ENCODE data around the gene ITGB5. TPM values are rescaled to one million over a fixed set of nuclear protein-coding genes. Genes with fewer than 3 reads are reported as not detected.
"Not testable (repeated sequence)": the region's sequence is repeated elsewhere in the genome, so short reads cannot be mapped to it uniquely, and the experiment has no call there.

ITGB5 gene
- total and polyA plus RNA-seq, 2 donors (not counting 1 experiment from before 2014, with no cell fraction given): 0.15 to 0.54 TPM

DNA sequence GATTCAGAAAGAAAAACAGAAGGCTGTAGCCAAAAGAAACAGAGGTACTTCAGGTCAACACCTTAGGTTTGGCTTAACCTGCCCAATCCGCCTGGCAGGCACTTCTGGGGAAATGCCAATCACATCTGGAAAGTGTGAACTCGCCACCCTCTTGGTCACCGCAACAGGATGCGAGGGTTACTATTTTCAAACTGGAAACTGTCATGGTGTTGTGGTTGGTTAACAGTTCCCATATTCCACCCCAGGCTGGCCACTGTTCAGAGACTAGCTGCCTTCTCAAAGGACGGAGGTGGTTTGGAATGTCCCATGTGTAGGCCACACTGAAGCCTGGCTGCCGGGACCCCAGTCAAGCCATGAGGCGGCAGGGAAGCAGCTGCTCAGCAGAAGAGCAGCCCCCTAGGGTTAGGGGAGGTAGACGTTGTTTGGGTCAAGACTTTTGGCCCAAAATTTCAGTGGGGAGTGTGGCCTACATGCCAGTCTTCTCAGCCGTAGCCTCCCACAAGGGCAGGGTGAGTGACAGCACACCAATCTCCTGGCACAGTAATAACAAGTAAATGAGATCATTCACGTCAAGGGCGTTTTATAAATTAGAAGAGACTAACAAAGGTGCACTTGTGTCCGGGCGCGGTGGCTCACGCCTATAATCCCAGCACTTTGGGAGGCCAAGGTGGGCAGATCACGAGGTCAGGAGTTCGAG lies 102.3 kb downstream of the ITGB5 start:
- H3K4me2 ChIP-seq (replicated peaks; ENCODE audit: low read depth, low read length, poor library complexity, severe bottlenecking): no peak overlapping the region
- Mint-ChIP-seq H3K27ac (no peak overlapping the region), H3K27me3 (peaks cover 3% of the 10 kb centered on the region), H3K4me3 (no peak overlapping the region), H3K9me3 (ENCODE audit: insufficient read depth) (no peaks in the 10 kb centered on the region), H3K4me1 (no peaks in the 10 kb centered on the region)
- ChIA-PET POLR2A (no interaction called here), CTCF (interaction anchor here (1.0 kb wide), 2 partner anchors 116 to 656 kb away, joined by 3 to 4 read pairs; no protein-coding TSS in a partner anchor)
- 54% methylated on average over 14 of the region's 17 CpGs for WGBS (ENCODE audit: insufficient coverage)
- no peak for DNase-seq
- H2AFZ ChIP-seq (ENCODE audit: insufficient read depth, low read depth, low read length, poor library complexity, severe bottlenecking): no peak overlapping the region
- no peak for ATAC-seq (ENCODE audit: low read depth)
- no peaks in the 10 kb centered on the region for H3K9me3 ChIP-seq (ENCODE audit: control extremely low read depth in 1 of 3, control insufficient read depth in 2 of 3, insufficient read depth in 1 of 3, low read length in 2 of 3)
- TF ChIP-seq, protein P1, sequence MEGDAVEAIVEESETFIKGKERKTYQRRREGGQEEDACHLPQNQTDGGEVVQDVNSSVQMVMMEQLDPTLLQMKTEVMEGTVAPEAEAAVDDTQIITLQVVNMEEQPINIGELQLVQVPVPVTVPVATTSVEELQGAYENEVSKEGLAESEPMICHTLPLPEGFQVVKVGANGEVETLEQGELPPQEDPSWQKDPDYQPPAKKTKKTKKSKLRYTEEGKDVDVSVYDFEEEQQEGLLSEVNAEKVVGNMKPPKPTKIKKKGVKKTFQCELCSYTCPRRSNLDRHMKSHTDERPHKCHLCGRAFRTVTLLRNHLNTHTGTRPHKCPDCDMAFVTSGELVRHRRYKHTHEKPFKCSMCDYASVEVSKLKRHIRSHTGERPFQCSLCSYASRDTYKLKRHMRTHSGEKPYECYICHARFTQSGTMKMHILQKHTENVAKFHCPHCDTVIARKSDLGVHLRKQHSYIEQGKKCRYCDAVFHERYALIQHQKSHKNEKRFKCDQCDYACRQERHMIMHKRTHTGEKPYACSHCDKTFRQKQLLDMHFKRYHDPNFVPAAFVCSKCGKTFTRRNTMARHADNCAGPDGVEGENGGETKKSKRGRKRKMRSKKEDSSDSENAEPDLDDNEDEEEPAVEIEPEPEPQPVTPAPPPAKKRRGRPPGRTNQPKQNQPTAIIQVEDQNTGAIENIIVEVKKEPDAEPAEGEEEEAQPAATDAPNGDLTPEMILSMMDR (IDR thresholded peaks at IDR 0.05): no peak
- TF ChIP-seq EZH2 (IDR thresholded peaks at IDR 0.05; ENCODE audit: borderline replicate concordance, insufficient read depth, low read depth, low read length, poor library complexity, severe bottlenecking): no peak
- no peaks in the 10 kb centered on the region for H3K4me1 ChIP-seq (ENCODE audit: control insufficient read depth in 2 of 2, insufficient read depth in 2 of 2, low read length in 2 of 2)
- no peaks in the 10 kb centered on the region for H3K27me3 ChIP-seq (replicated peaks in 1 of 4; ENCODE audit: control extremely low read depth in 1 of 4, control insufficient read depth in 3 of 4, insufficient read depth in 4 of 4, low read length in 3 of 4)
- no peak overlapping the region for H3K9ac ChIP-seq (ENCODE audit: low read length)
- no peaks in the 10 kb centered on the region for H3K79me2 ChIP-seq (ENCODE audit: control insufficient read depth, insufficient read depth, low read length)
- H3K36me3 ChIP-seq (replicated peaks in 1 of 2; ENCODE audit: control extremely low read depth in 1 of 2, control insufficient read depth in 1 of 2, extremely low read depth in 1 of 2, insufficient read depth in 2 of 2, low read length in 1 of 2): no peaks in the 10 kb centered on the region
- intact Hi-C loops (cut with micrococcal nuclease): no loop called here
- H3K27ac ChIP-seq (ENCODE audit: low read length in 2 of 2): no peak overlapping the region
- H4K20me1 ChIP-seq (ENCODE audit: control insufficient read depth, insufficient read depth, low read length, poor library complexity, severe bottlenecking): no peaks in the 10 kb centered on the region
- H3K4me3 ChIP-seq (ENCODE audit: control extremely low read depth in 1 of 5, extremely low read depth in 1 of 5, insufficient read depth in 1 of 5, low read depth in 2 of 5, low read length in 4 of 5): no peak overlapping the region

DNA sequence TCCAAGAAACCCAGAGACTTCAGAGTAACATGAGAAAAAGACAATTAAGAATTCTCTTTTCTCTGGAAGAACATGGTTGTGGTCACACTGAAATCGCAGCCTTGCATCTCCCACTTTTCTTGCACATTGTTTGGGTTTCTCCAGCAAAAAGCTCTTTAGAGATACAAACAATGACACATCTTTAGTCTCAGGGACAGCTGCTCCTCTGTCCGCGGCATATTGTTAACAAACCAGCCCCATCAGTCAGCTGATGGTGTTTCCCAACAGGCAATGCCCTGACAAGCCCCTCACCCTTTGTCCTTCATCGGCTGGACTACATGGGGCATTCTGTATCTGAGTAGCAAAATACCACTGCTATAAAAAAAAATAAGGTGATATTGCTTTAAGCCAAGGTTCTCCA lies 103.5 kb downstream of the ITGB5 start:
- Mint-ChIP-seq H3K4me1 (no peaks in the 10 kb centered on the region), H3K27me3 (peaks cover 14% of the 10 kb centered on the region), H3K27ac (no peak overlapping the region), H3K4me3 (no peak overlapping the region), H3K9me3 (ENCODE audit: insufficient read depth) (no peaks in the 10 kb centered on the region)
- ATAC-seq (ENCODE audit: low read depth) (no peak), DNase-seq (no peak)
- TF ChIP-seq, protein P1 (IDR thresholded peaks at IDR 0.05): no peak
- TF ChIP-seq EZH2 (IDR thresholded peaks at IDR 0.05; ENCODE audit: borderline replicate concordance, insufficient read depth, low read depth, low read length, poor library complexity, severe bottlenecking): no peak
- Histone ChIP-seq H3K9me3 (ENCODE audit: control extremely low read depth in 1 of 3, control insufficient read depth in 2 of 3, insufficient read depth in 1 of 3, low read length in 2 of 3) (no peaks in the 10 kb centered on the region), H4K20me1 (ENCODE audit: control insufficient read depth, insufficient read depth, low read length, poor library complexity, severe bottlenecking) (no peaks in the 10 kb centered on the region), H3K27ac (ENCODE audit: low read length in 2 of 2) (no peak overlapping the region), H3K4me2 (replicated peaks; ENCODE audit: low read depth, low read length, poor library complexity, severe bottlenecking) (no peak overlapping the region), H3K27me3 (replicated peaks in 1 of 4; ENCODE audit: control extremely low read depth in 1 of 4, control insufficient read depth in 3 of 4, insufficient read depth in 4 of 4, low read length in 3 of 4) (no peaks in the 10 kb centered on the region), H3K79me2 (ENCODE audit: control insufficient read depth, insufficient read depth, low read length) (no peaks in the 10 kb centered on the region), H3K4me1 (ENCODE audit: control insufficient read depth in 2 of 2, insufficient read depth in 2 of 2, low read length in 2 of 2) (no peaks in the 10 kb centered on the region), H3K36me3 (replicated peaks in 1 of 2; ENCODE audit: control extremely low read depth in 1 of 2, control insufficient read depth in 1 of 2, extremely low read depth in 1 of 2, insufficient read depth in 2 of 2, low read length in 1 of 2) (no peaks in the 10 kb centered on the region), H3K4me3 (ENCODE audit: control extremely low read depth in 1 of 5, extremely low read depth in 1 of 5, insufficient read depth in 1 of 5, low read depth in 2 of 5, low read length in 4 of 5) (no peak overlapping the region), H3K9ac (ENCODE audit: low read length) (no peak overlapping the region), H2AFZ (ENCODE audit: insufficient read depth, low read depth, low read length, poor library complexity, severe bottlenecking) (no peak overlapping the region)
- ChIA-PET CTCF (interaction anchor here (1.0 kb wide), 1 partner anchor 657 kb away, joined by 3 read pairs; no protein-coding TSS in a partner anchor), POLR2A (no interaction called here)
- intact Hi-C loops (cut with micrococcal nuclease): no loop called here
- WGBS (ENCODE audit: insufficient coverage): 90% methylated on average over 3 of the region's 4 CpGs

- CTCF ChIA-PET; intact Hi-C loops (cut with micrococcal nuclease); H2AFZ ChIP-seq (ENCODE audit: insufficient read depth, low read depth, low read length, poor library complexity, severe bottlenecking): not testable (repeated sequence)
Measured at GRCh38 chr3:124782377-124782712, 104.8 kb downstream of the ITGB5 start.

More at GRCh38 chr3:124782377-124782712, 104.8 kb downstream of the ITGB5 start:
- H3K36me3 ChIP-seq (replicated peaks in 1 of 2; ENCODE audit: control extremely low read depth in 1 of 2, control insufficient read depth in 1 of 2, extremely low read depth in 1 of 2, insufficient read depth in 2 of 2, low read length in 1 of 2); H3K27ac ChIP-seq (ENCODE audit: low read length in 2 of 2); H3K27me3 ChIP-seq (replicated peaks in 1 of 4; ENCODE audit: control extremely low read depth in 1 of 4, control insufficient read depth in 3 of 4, insufficient read depth in 4 of 4, low read length in 3 of 4); H3K4me1 Mint-ChIP-seq; H4K20me1 ChIP-seq (ENCODE audit: control insufficient read depth, insufficient read depth, low read length, poor library complexity, severe bottlenecking); H3K4me2 ChIP-seq (replicated peaks; ENCODE audit: low read depth, low read length, poor library complexity, severe bottlenecking); H3K9me3 ChIP-seq (ENCODE audit: control extremely low read depth in 1 of 3, control insufficient read depth in 2 of 3, insufficient read depth in 1 of 3, low read length in 2 of 3); H3K4me1 ChIP-seq (ENCODE audit: control insufficient read depth in 2 of 2, insufficient read depth in 2 of 2, low read length in 2 of 2); H3K79me2 ChIP-seq (ENCODE audit: control insufficient read depth, insufficient read depth, low read length); DNase-seq; ATAC-seq (ENCODE audit: low read depth); H3K9me3 Mint-ChIP-seq (ENCODE audit: insufficient read depth); H3K9ac ChIP-seq (ENCODE audit: low read length); H3K4me3 ChIP-seq (ENCODE audit: control extremely low read depth in 1 of 5, extremely low read depth in 1 of 5, insufficient read depth in 1 of 5, low read depth in 2 of 5, low read length in 4 of 5); POLR2A ChIA-PET; H3K27ac Mint-ChIP-seq; H3K4me3 Mint-ChIP-seq: not testable (repeated sequence)
- H3K27me3 Mint-ChIP-seq: peaks cover 25% of the 10 kb centered on the region
- 80% methylated on average over 4 of the region's 6 CpGs for whole genome bisulfite sequencing (ENCODE audit: insufficient coverage)
